Memory B cell (primary cell): ENCODE results near the gene PHC3.

Experiments used
- ATAC-seq: fragments of 150-1000 bp; cut with Tn5 transposase; 2 replicates; pipeline ENCODE4 v1.10.0; 2021; ENCODE audit warnings: low read depth, mild to moderate bottlenecking, moderate library complexity
- DNase-seq, 2 donors: peaks; one replicate each; pipeline ENCODE4 v3.0.0; 2022; ENCODE audit warnings: low spot score in 2 of 2
- H3K27ac Mint-ChIP-seq: one replicate; pipeline ENCODE4 v1.8.0; 2022; ENCODE audit warnings: mild to moderate bottlenecking, moderate library complexity, mixed read lengths
- H3K27me3 Mint-ChIP-seq: one replicate; pipeline ENCODE4 v1.8.0; 2022; ENCODE audit warnings: mixed read lengths
- H3K36me3 Mint-ChIP-seq: one replicate; pipeline ENCODE4 v1.8.0; 2022; ENCODE audit warnings: mild to moderate bottlenecking, mixed read lengths
- H3K4me1 Mint-ChIP-seq: one replicate; pipeline ENCODE4 v1.8.0; 2022; ENCODE audit warnings: mixed read lengths
- H3K4me3 Mint-ChIP-seq: one replicate; pipeline ENCODE4 v1.8.0; 2022; ENCODE audit warnings: mild to moderate bottlenecking, moderate library complexity, mixed read lengths
- H3K9me3 Mint-ChIP-seq: one replicate; pipeline ENCODE4 v1.8.0; 2022; ENCODE audit warnings: mixed read lengths

The PHC3 gene

DNA sequence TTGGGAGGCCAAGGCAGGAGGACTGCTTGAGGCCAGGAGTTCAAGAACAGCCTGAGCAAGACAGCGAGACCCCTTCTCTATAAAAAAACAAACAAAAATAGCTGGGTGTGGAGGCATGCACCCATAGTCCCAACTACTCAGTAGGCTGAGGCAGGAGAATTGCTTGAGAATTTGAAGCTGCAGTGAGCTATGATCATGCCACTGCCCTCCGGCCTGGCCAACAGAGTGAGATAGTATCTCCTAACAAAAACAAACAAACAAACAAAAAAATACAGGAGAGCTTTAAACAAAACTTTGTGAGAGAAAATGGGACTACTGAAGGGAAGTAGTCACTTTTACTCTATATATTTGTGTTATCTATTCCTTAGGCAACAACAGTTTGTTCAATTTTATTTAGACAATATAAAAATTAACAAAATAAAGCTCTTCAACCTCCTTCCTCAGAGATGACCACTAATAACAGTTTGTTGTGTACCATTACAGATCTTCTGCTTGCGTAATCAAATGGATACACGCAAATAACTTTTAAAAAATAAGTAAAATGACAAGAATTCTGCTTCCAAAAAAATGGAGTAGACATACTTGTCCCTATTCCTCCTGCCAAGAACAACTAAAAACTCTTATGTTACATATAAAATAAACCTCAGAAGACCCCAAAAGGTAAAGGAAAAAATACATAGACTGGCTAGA is 17.4 kb downstream of the PHC3 start:
- H3K4me3 Mint-ChIP-seq, result no peak overlapping the region
- peaks cover 46% of the 10 kb centered on the region for H3K36me3 Mint-ChIP-seq
- DNase-seq (no peak), ATAC-seq (no peak)
- H3K9me3 Mint-ChIP-seq, result peaks cover 2% of the 10 kb centered on the region
- H3K27me3 Mint-ChIP-seq, result no peaks in the 10 kb centered on the region
- peaks cover 34% of the 10 kb centered on the region for H3K4me1 Mint-ChIP-seq
- H3K27ac Mint-ChIP-seq, result peak overlapping the region; percentile 76

DNA sequence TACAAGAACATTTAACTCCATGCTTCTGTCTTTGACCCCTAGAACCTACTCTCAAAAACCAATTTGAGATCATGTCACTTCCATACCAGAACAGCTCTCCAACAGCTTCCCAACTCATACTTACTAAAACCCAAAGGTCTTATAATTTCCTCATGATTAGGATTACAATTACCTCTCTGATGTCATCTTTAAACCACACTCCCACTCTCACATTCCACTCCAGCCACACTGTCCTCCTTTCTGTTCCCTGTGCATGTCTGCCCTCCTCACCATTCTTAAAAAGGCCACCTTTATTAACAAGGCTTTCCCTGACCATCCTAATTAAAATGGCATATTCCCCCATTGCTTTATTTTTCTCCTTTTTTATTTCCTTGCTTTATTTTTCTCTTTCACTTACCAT is 18.9 kb downstream of the PHC3 start:
- peaks cover 43% of the 10 kb centered on the region for H3K36me3 Mint-ChIP-seq
- H3K4me1 Mint-ChIP-seq, result peaks cover 34% of the 10 kb centered on the region
- H3K4me3 Mint-ChIP-seq, result no peak overlapping the region
- no peak for DNase-seq
- ATAC-seq, result no peak
- peaks cover 2% of the 10 kb centered on the region for H3K9me3 Mint-ChIP-seq
- H3K27ac Mint-ChIP-seq, result peak overlapping the region; percentile 15
- no peaks in the 10 kb centered on the region for H3K27me3 Mint-ChIP-seq

DNA sequence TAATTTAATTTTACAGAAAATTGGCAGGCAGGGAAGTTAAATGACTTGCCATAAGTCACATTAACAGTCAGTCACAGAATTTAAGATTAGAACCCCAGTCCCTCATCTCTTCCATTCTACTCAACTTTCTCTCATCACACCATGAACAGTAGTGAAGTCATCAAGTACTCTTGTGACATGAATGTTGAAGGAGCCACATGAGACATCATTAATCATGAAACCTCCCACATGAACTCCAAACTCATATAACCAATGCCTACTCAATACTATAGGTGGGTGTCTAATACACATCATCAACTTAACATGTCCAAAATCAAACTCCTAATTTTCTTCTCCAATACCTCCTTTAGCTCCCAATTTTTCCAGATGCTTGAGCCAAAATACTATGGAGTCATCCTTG is 19.5 kb downstream of the PHC3 start:
- Mint-ChIP-seq H3K27ac (peak overlapping the region; percentile 15), H3K4me1 (peaks cover 35% of the 10 kb centered on the region), H3K4me3 (no peak overlapping the region), H3K27me3 (no peaks in the 10 kb centered on the region), H3K36me3 (peaks cover 44% of the 10 kb centered on the region), H3K9me3 (peaks cover 2% of the 10 kb centered on the region)
- no peak for DNase-seq
- no peak for ATAC-seq

DNA sequence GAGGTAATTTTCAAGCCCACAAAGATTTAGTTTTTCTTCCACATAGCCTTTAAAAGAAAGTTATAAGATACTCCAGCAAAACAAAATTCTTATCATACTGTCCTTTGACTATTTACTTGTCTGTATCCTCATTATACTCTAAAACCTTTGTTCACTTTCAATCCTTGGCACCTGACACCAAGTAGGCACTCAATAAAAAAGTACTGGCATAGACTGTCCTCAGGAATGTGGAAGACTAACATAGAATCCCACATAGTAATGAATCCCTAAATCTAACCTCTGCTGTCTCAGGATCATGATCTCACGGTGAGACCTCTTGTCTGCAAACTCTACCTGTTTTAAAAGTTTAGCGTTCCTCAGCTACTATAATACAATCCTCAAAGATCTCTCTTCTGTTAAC is 21.6 kb downstream of the PHC3 start:
- Mint-ChIP-seq H3K27ac (peak overlapping the region; percentile 15), H3K9me3 (peaks cover 2% of the 10 kb centered on the region), H3K27me3 (no peaks in the 10 kb centered on the region), H3K4me1 (peaks cover 36% of the 10 kb centered on the region), H3K36me3 (peaks cover 40% of the 10 kb centered on the region), H3K4me3 (peak overlapping the region; percentile 9)
- ATAC-seq, result no peak
- no peak for DNase-seq

DNA sequence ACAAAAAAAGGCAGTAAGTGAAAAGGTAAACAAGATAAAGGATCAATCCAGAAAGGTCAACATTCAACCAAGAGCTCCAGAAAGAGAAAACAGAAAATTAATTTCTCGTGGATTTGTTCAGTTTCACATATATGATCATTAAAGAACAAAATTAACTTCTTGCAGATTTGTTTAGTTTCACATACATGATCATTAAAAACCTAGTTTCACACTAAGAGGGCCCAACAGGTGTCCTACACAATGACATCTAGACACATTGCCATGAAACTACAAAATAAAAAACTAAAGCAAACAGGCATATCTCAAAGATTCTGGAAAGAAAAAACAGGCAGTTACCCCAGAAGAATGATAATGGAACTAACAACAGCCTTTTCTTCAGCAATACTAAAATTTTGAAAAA is 22.1 kb downstream of the PHC3 start:
- Mint-ChIP-seq H3K27me3 (no peaks in the 10 kb centered on the region), H3K4me1 (peaks cover 36% of the 10 kb centered on the region), H3K27ac (peak overlapping the region; percentile 15), H3K36me3 (peaks cover 37% of the 10 kb centered on the region), H3K4me3 (no peak overlapping the region), H3K9me3 (peaks cover 2% of the 10 kb centered on the region)
- DNase-seq (no peak), ATAC-seq (no peak)

DNA sequence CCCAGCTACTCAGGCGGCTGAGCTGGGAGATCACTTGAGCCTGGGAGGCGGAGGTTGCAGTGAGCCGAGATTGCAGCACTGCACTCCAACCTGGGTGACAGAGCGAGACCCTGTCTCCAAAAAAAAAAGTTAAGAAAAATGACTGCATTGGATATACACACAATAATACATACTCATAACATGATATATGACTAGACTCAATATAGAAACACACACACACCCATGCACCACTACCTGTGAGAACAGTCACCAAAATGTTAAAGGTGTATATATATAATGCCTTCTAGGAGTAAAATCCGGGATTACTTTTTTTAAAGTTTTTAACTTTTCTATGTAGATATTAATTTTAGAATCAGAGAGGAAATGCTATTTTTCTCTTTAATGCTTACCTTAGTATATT is 25.9 kb downstream of the PHC3 start:
- H3K4me1 Mint-ChIP-seq, result peaks cover 42% of the 10 kb centered on the region
- peaks cover 30% of the 10 kb centered on the region for H3K36me3 Mint-ChIP-seq
- no peak for ATAC-seq

DNA sequence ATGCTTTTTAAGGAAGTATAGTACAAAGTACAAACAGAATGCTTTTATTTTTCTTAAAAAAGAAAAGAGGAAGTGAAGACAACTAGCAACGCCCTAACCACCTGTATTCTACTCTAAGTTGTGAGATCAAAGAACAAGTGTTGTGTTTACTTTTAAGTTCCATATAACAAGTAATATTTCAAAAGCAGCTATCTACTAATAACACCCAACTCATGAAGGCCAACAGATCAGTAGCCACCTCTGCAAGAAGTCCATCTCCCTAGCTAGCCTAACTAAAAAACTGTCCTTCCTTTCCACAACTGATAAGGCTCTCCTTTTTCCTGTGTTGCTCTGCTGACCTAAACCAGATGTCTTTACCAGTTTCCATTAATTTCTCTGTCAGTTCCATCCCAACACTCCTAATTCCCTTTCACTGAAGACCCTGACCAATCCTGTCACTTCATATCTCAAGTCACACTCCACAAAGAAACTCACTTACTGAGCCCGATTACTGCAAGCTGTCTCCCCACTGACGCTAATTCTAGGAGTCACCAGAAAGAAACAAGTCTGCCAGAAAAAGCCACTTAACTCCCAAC is 26.9 kb downstream of the PHC3 start:
- H3K36me3 Mint-ChIP-seq, result peaks cover 23% of the 10 kb centered on the region
- H3K4me3 Mint-ChIP-seq, result peak overlapping the region; percentile 65
- H3K9me3 Mint-ChIP-seq, result peaks cover 2% of the 10 kb centered on the region
- peaks cover 36% of the 10 kb centered on the region for H3K4me1 Mint-ChIP-seq
- H3K27me3 Mint-ChIP-seq, result no peaks in the 10 kb centered on the region
- peak overlapping the region; percentile 95 for H3K27ac Mint-ChIP-seq
- DNase-seq, result peak in 1 of 2 donors; percentile 28
- ATAC-seq, result peak; percentile 98

More for the DNA sequence above, 25.9 kb downstream of the PHC3 start:
- Mint-ChIP-seq H3K4me3 (no peak overlapping the region), H3K9me3 (peaks cover 2% of the 10 kb centered on the region), H3K27me3 (no peaks in the 10 kb centered on the region), H3K27ac (peak overlapping the region; percentile 95)
- no peak for DNase-seq

DNA sequence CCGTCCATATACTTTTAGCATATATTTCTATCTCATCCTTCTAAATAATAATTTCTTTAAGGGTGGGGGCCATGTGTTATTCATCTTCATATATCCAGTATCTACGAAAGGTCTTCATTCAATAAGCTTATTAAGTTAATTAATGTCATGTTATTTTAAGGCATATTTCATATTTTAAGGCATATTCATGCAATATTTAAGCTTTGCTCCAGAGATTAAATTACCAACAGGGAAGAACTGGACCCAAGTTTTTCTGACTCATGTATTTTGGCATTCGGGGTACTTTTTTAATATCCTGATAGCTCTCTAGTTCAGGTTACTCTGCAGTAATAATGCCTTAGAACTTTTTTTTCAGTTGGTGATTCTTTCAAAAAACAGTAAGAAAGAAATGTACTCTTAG is 27.4 kb downstream of the PHC3 start:
- H3K27ac Mint-ChIP-seq, result peak overlapping the region; percentile 95
- no peaks in the 10 kb centered on the region for H3K27me3 Mint-ChIP-seq
- ATAC-seq (peak; percentile 5), DNase-seq (no peak)
- peaks cover 2% of the 10 kb centered on the region for H3K9me3 Mint-ChIP-seq
- no peak overlapping the region for H3K4me3 Mint-ChIP-seq
- peaks cover 31% of the 10 kb centered on the region for H3K4me1 Mint-ChIP-seq
- peaks cover 20% of the 10 kb centered on the region for H3K36me3 Mint-ChIP-seq

DNA sequence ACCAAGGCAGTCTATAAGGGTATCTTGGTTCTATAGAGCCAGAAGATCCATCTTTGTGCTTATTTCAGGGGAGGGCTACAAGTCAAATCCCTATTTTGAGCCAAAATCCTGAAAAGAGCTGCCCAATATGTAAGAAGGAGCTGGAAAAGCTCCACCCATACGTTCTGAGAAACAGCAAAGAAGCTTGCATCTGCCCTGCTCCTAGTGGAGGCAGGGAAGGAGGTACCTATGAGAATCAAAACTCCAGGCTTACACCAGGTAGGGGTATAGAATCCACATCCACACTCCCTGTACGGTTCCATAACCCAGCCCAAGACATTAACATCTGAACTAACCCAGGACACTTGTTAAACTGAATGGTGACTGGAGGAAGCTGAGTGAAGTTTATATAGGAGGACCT is 30.0 kb downstream of the PHC3 start:
- Mint-ChIP-seq H3K4me1 (peaks cover 29% of the 10 kb centered on the region), H3K4me3 (peak overlapping the region; percentile 21), H3K27ac (peak overlapping the region; percentile 55), H3K27me3 (no peaks in the 10 kb centered on the region), H3K9me3 (peaks cover 2% of the 10 kb centered on the region), H3K36me3 (peaks cover 19% of the 10 kb centered on the region)
- DNase-seq (no peak), ATAC-seq (no peak)

DNA sequence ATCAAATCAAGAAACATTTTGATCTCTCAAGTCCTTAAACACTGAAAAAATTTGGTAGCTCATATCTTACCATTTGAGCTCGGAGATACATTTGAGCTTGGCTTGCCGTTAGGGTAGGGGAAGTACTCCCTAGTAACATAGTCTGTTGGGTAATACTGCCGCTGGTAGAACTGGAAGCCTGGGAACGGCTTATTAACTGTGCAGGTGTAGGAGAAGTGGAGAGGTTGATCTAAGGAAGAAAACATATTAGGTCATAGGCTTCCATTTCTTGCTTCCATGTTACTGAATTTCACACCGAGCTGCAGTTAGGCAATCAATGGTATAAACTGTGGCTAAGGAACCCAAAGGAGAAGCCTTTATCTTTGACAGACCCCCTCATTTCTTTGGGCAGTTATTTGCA is 32.5 kb downstream of the PHC3 start:
- peaks cover 24% of the 10 kb centered on the region for H3K36me3 Mint-ChIP-seq
- no peak for ATAC-seq

DNA sequence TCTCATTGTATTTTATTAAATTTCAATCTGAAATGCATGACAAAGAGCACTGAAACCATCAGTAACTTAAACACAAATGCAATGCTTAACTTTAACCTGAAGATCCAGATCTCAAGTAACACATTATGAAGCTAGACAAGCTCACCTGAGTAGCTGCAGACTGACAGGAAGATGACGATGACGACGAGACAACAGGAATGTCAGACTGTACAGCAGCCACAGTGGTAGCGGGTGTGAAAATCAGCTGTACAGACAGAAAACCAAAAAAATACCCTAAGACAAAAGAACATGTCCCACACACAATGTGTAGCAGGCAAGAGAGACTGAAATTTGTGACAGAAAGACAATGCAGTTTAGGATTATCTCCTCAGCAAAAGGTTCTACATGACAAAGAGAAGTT is 36.3 kb downstream of the PHC3 start:
- ATAC-seq, result no peak
- Mint-ChIP-seq H3K9me3 (no peaks in the 10 kb centered on the region), H3K4me1 (peaks cover 10% of the 10 kb centered on the region), H3K4me3 (no peak overlapping the region), H3K27me3 (no peaks in the 10 kb centered on the region), H3K27ac (no peak overlapping the region), H3K36me3 (peaks cover 10% of the 10 kb centered on the region)
- no peak for DNase-seq

More for the DNA sequence above, 32.5 kb downstream of the PHC3 start:
- peaks cover 2% of the 10 kb centered on the region for H3K9me3 Mint-ChIP-seq
- no peak for DNase-seq
- no peaks in the 10 kb centered on the region for H3K27me3 Mint-ChIP-seq
- H3K4me1 Mint-ChIP-seq, result peaks cover 28% of the 10 kb centered on the region
- no peak overlapping the region for H3K4me3 Mint-ChIP-seq
- no peak overlapping the region for H3K27ac Mint-ChIP-seq

DNA sequence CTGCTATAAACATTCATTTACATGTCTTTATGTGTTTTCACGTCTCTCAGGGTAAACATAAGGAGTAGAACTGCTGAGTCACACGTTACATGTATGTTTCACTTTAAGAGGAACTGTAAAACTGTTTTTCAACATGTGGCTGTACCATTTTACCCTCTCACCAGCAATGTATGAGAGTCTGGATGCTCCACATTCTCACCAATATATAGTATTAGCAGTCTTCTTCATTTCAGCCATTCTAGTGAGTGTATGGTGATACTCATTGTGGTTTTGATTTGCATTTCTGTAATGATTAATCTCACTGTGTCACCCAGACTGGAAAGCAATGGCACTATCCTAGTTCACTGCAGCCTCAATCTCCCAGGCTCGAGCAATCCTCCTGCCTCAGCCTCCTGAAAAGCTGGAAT is 37.1 kb downstream of the PHC3 start:
- H3K9me3 Mint-ChIP-seq, result no peaks in the 10 kb centered on the region
- peak; percentile 17 for ATAC-seq
- H3K36me3 Mint-ChIP-seq, result peaks cover 10% of the 10 kb centered on the region
- no peak overlapping the region for H3K27ac Mint-ChIP-seq
- H3K4me3 Mint-ChIP-seq, result no peak overlapping the region
- DNase-seq, result no peak
- H3K27me3 Mint-ChIP-seq, result no peaks in the 10 kb centered on the region
- peaks cover 10% of the 10 kb centered on the region for H3K4me1 Mint-ChIP-seq

DNA sequence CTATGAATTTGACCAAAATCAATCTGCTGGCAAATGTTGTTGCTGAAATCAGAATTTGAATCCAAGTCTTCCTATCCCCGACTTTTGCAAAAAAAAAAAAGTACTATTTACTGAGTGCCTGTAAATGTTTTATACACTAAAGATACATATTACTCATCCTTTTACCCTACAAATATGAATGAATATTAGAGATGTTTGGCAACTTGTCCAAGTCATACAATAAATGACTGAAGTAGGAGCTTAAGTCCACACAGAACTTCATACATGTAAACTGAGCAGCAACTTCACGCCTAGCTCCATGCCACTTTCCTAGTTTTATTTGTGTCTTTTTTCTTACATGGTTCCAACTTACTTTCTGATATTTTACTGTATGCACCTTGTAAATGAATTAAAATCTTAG is 39.2 kb downstream of the PHC3 start:
- DNase-seq (no peak), ATAC-seq (no peak)
- Mint-ChIP-seq H3K36me3 (peaks cover 10% of the 10 kb centered on the region), H3K9me3 (no peaks in the 10 kb centered on the region), H3K4me3 (no peak overlapping the region), H3K4me1 (peaks cover 15% of the 10 kb centered on the region), H3K27me3 (no peaks in the 10 kb centered on the region), H3K27ac (no peak overlapping the region)

DNA sequence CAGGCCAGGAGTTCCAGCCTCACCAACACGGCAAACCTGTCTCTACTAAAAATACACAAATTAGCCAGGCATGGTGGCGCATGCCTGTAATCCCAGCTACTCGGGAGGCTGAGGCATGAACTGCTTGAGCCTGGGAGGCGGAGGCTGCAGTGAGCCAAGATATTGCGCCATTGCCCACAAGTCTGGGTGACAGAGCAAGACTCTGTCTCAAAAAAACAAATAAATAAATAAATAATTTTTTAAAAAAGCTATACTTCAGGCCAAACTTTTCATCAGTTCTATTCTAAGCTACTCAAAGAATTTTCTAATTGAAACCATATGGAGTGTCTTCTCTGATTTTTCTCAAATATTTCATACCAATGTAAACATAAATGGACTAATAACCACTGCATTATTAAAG is 43.5 kb downstream of the PHC3 start:
- peaks cover 5% of the 10 kb centered on the region for H3K4me1 Mint-ChIP-seq
- ATAC-seq (no peak), DNase-seq (no peak)
- H3K36me3 Mint-ChIP-seq, result peaks cover 27% of the 10 kb centered on the region
- H3K9me3 Mint-ChIP-seq, result no peaks in the 10 kb centered on the region
- H3K27me3 Mint-ChIP-seq, result no peaks in the 10 kb centered on the region
- H3K4me3 Mint-ChIP-seq, result no peak overlapping the region
- no peak overlapping the region for H3K27ac Mint-ChIP-seq

DNA sequence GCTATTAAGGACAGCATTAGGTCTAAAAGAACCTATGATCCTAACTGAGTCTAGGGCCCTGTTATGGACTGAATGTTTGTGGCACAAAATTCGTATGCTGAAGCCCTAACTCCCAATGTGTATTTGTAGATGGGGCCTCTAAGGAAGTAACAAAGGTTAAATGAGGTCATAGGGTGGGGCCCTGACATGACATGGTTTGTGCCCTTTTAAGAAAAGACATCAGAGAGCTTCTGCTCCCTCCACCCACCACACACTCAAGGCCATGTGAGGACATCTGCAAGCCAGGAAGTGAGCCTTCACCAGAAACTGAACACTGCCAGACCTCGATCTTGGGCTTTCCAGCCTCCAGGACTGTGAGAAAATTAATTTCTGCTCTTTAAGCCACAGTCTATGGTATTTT is 49.2 kb downstream of the PHC3 start:
- Mint-ChIP-seq H3K4me1 (peaks cover 9% of the 10 kb centered on the region), H3K27me3 (no peaks in the 10 kb centered on the region), H3K27ac (no peak overlapping the region), H3K36me3 (peaks cover 38% of the 10 kb centered on the region), H3K4me3 (no peak overlapping the region), H3K9me3 (no peaks in the 10 kb centered on the region)
- ATAC-seq (no peak), DNase-seq (no peak)
